ENCODE results near the gene MBNL1. TPM values are rescaled to one million over a fixed set of nuclear protein-coding genes. Genes with fewer than 3 reads are reported as not detected.

Gene MBNL1
- total and polyA plus RNA-seq, 2 donors (not counting 3 experiments of a cell fraction or from before 2014, with no cell fraction given): 179 to 362 TPM

GRCh38 chr3:152241142-152242017, 27.3 kb upstream of the MBNL1 start:
- H3K4me2 ChIP-seq (ENCODE audit: insufficient read depth, low read length): peak overlapping the region; percentile 9
- H3K79me2 ChIP-seq (ENCODE audit: control insufficient read depth, insufficient read depth, low read length): no peaks in the 10 kb centered on the region
- H3K9ac ChIP-seq (replicated peaks; ENCODE audit: extremely low read depth, insufficient read depth, low read length): no peak overlapping the region
- dilution Hi-C loops (cut with MboI; ENCODE audit: extremely low pct_ligation_motif_present, low sequenced_read_pairs) (no loop called here), intact Hi-C loops (cut with micrococcal nuclease) (no loop called here)
- H3K36me3 ChIP-seq (ENCODE audit: control insufficient read depth in 2 of 2, extremely low read depth in 1 of 2, insufficient read depth in 2 of 2, low read length in 2 of 2): no peaks in the 10 kb centered on the region
- H2AFZ ChIP-seq (ENCODE audit: low read depth, low read length): peak overlapping the region; percentile 1
- H3K9me1 ChIP-seq (replicated peaks; ENCODE audit: control insufficient read depth, extremely low read depth, insufficient read depth, low read length): no peaks in the 10 kb centered on the region
- no peaks in the 10 kb centered on the region for H3K27me3 ChIP-seq (ENCODE audit: control insufficient read depth in 2 of 2, insufficient read depth in 2 of 2, low read length in 2 of 2)
- H3K4me3 ChIP-seq (replicated peaks in 1 of 3; ENCODE audit: insufficient read depth in 1 of 3, low read depth in 1 of 3, low read length in 3 of 3): no peak overlapping the region
- no peaks in the 10 kb centered on the region for H3K9me3 ChIP-seq (replicated peaks; ENCODE audit: control insufficient read depth, insufficient read depth, low read length)
- ChIA-PET POLR2A (no interaction called here), CTCF (no interaction called here)
- H4K20me1 ChIP-seq (replicated peaks; ENCODE audit: control insufficient read depth, extremely low read depth, insufficient read depth, low read length): no peaks in the 10 kb centered on the region
- H3K27ac ChIP-seq (ENCODE audit: insufficient read depth, low read depth, low read length): peak overlapping the region; percentile 0
- BruUV-seq (replicated peaks): no TSS peak
- FAIRE-seq (peak; percentile 77), DNase-seq (ENCODE audit: low read depth, low spot score) (peak; percentile 57)
- TF ChIP-seq FOS (IDR thresholded peaks at IDR 0.05; ENCODE audit: borderline replicate concordance, insufficient read depth, low read length) (peak; percentile 23), EZH2 (IDR thresholded peaks at IDR 0.05; ENCODE audit: borderline replicate concordance, low read depth, low read length, severe bottlenecking) (no peak)
- peaks cover 24% of the 10 kb centered on the region for H3K4me1 ChIP-seq (ENCODE audit: control insufficient read depth, extremely low read depth, insufficient read depth, low read length)

DNA sequence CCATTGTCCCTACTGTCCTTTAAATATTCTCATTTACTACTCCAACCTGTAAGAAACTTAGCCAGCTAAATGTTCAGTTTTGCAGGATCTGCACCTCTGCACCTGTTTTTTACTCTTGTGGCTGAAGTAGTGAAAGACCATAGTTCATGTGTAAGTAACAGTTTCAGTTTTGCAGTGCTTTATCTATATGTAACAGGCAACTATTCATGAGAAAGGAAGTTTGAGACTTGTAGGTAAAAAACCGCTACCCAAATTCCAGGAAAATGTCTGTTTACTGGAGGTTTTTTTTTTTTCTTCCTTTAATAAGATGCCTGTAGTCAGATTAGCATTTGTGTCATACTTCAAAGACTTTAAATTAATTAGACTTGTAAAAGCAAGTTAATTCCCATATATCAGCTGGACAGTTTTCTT, 25.4 kb upstream of the MBNL1 start:
- no peak overlapping the region for H3K27ac ChIP-seq (ENCODE audit: insufficient read depth, low read depth, low read length)
- H3K9me3 ChIP-seq (replicated peaks; ENCODE audit: control insufficient read depth, insufficient read depth, low read length): no peaks in the 10 kb centered on the region
- no peak overlapping the region for H3K4me2 ChIP-seq (ENCODE audit: insufficient read depth, low read length)
- no peaks in the 10 kb centered on the region for H3K36me3 ChIP-seq (ENCODE audit: control insufficient read depth in 2 of 2, extremely low read depth in 1 of 2, insufficient read depth in 2 of 2, low read length in 2 of 2)
- no peaks in the 10 kb centered on the region for H3K27me3 ChIP-seq (ENCODE audit: control insufficient read depth in 2 of 2, insufficient read depth in 2 of 2, low read length in 2 of 2)
- H4K20me1 ChIP-seq (replicated peaks; ENCODE audit: control insufficient read depth, extremely low read depth, insufficient read depth, low read length): no peaks in the 10 kb centered on the region
- H3K9ac ChIP-seq (replicated peaks; ENCODE audit: extremely low read depth, insufficient read depth, low read length): no peak overlapping the region
- dilution Hi-C loops (cut with MboI; ENCODE audit: extremely low pct_ligation_motif_present, low sequenced_read_pairs): no loop called here
- BruUV-seq (replicated peaks): no TSS peak
- no peak for TF ChIP-seq EZH2 (IDR thresholded peaks at IDR 0.05; ENCODE audit: borderline replicate concordance, low read depth, low read length, severe bottlenecking)
- no peak for TF ChIP-seq POLR2A (IDR thresholded peaks at IDR 0.05; ENCODE audit: low read depth, low read length)
- TF ChIP-seq, protein P1, sequence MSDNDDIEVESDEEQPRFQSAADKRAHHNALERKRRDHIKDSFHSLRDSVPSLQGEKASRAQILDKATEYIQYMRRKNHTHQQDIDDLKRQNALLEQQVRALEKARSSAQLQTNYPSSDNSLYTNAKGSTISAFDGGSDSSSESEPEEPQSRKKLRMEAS (IDR thresholded peaks at IDR 0.05; ENCODE audit: insufficient read depth, insufficient read length): no peak
- TF ChIP-seq CTCF (IDR thresholded peaks at IDR 0.05; ENCODE audit: extremely low read depth in 1 of 2, insufficient read depth in 1 of 2, low read depth in 1 of 2, low read length in 2 of 2): no peak
- no peak for TF ChIP-seq POLR2AphosphoS5 (IDR thresholded peaks at IDR 0.05; ENCODE audit: insufficient read depth, low read depth, low read length)
- no peak for TF ChIP-seq FOS (IDR thresholded peaks at IDR 0.05; ENCODE audit: borderline replicate concordance, insufficient read depth, low read length)
- TF ChIP-seq MYC (IDR thresholded peaks at IDR 0.05; ENCODE audit: low read depth, low read length): no peak
- TF ChIP-seq JUN (IDR thresholded peaks at IDR 0.05; ENCODE audit: borderline replicate concordance, insufficient read depth, insufficient read length, low read depth): no peak
- no peak for TF ChIP-seq GATA2 (IDR thresholded peaks at IDR 0.05; ENCODE audit: insufficient read depth, insufficient read length, low read depth, low read length)
- no peaks in the 10 kb centered on the region for H3K9me1 ChIP-seq (replicated peaks; ENCODE audit: control insufficient read depth, extremely low read depth, insufficient read depth, low read length)
- H3K4me1 ChIP-seq (ENCODE audit: control insufficient read depth, extremely low read depth, insufficient read depth, low read length): peaks cover 24% of the 10 kb centered on the region
- no peak overlapping the region for H3K4me3 ChIP-seq (replicated peaks in 1 of 3; ENCODE audit: insufficient read depth in 1 of 3, low read depth in 1 of 3, low read length in 3 of 3)
- CTCF ChIA-PET: interaction anchor here (1.2 to 1.5 kb wide), 3 partner anchors 10 to 133 kb away, joined by 3 to 4 read pairs (median 4); no protein-coding TSS in a partner anchor
- intact Hi-C loops (cut with micrococcal nuclease): no loop called here
- no peaks in the 10 kb centered on the region for H3K79me2 ChIP-seq (ENCODE audit: control insufficient read depth, insufficient read depth, low read length)
- no peak for DNase-seq (ENCODE audit: low read depth, low spot score)
- H2AFZ ChIP-seq (ENCODE audit: low read depth, low read length): no peak overlapping the region
- POLR2A ChIA-PET: no interaction called here
- FAIRE-seq: no peak
